ENCODE results near the gene CKB. TPM values are rescaled to one million over a fixed set of nuclear protein-coding genes. Genes with fewer than 3 reads are reported as not detected.

The CKB gene
- total RNA-seq, 1 experiment from 2014 or later = 611 TPM

DNA sequence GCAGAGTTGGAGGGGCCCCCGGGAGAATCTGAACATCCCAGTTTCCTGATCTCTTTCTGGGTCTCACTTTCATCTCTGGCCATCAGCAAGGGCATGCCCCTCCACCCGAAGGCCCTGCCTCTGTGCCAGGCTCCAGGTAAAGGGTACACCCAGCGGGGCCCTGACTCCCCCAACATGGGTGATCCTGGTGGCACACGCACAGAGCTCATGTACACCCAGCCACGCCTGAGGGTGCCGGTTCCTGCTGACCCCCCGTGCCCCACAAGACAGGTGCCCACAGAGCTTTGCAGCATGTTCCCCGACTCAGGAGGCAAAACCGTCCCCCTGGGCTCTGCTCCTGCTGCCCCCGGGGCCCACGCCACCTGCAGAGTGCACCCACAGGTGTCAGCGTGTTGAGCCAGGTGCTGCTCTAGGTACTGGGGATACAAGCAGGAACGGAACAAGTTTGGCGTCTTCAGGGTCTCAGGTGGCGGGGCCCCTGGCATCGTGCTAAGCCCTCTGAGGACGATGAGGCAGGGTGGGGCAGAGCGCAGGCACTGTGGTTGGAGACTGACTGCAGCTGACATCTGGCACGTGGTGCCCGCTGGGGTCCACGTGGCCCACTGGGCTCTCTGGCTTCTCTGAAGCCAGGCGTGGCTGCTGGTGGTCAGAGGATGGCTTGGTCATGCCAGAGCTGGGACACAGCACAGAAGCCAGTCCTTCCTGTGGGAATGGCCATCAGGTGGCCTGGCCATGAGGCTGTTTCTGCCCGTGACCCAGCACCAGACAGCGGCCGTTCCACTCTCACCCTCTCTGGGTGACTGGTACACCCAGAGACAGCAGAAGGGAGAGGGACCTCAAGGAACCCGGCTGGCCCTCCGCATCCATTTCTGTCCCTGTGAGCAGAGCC lies 26.1 kb upstream of the CKB start:
- intact Hi-C loops (cut with micrococcal nuclease; ENCODE audit: unreplicated experiment) = no loop called here
- H3K9me3 Mint-ChIP-seq (ENCODE audit: unreplicated experiment) = no peaks in the 10 kb centered on the region
- no peaks in the 10 kb centered on the region for H3K4me1 ChIP-seq
- TF ChIP-seq, protein P1, sequence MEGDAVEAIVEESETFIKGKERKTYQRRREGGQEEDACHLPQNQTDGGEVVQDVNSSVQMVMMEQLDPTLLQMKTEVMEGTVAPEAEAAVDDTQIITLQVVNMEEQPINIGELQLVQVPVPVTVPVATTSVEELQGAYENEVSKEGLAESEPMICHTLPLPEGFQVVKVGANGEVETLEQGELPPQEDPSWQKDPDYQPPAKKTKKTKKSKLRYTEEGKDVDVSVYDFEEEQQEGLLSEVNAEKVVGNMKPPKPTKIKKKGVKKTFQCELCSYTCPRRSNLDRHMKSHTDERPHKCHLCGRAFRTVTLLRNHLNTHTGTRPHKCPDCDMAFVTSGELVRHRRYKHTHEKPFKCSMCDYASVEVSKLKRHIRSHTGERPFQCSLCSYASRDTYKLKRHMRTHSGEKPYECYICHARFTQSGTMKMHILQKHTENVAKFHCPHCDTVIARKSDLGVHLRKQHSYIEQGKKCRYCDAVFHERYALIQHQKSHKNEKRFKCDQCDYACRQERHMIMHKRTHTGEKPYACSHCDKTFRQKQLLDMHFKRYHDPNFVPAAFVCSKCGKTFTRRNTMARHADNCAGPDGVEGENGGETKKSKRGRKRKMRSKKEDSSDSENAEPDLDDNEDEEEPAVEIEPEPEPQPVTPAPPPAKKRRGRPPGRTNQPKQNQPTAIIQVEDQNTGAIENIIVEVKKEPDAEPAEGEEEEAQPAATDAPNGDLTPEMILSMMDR (IDR thresholded peaks at IDR 0.05; ENCODE audit: insufficient read depth in 1 of 2, low read depth in 1 of 2, low read length in 1 of 2, severe bottlenecking in 1 of 2, unreplicated experiment in 1 of 2) = no peak
- no peaks in the 10 kb centered on the region for H3K4me1 Mint-ChIP-seq (ENCODE audit: low read depth, unreplicated experiment)
- H3K27me3 ChIP-seq (replicated peaks; ENCODE audit: control insufficient read depth, insufficient read depth, low read length) = no peaks in the 10 kb centered on the region
- H3K36me3 ChIP-seq (ENCODE audit: control insufficient read depth, insufficient read depth, low read length) = no peaks in the 10 kb centered on the region
- no peaks in the 10 kb centered on the region for H3K27me3 Mint-ChIP-seq (ENCODE audit: insufficient read depth, unreplicated experiment)
- no peak overlapping the region for H3K27ac Mint-ChIP-seq (ENCODE audit: unreplicated experiment)
- no peaks in the 10 kb centered on the region for H3K9me3 ChIP-seq
- no peak overlapping the region for H3K4me3 Mint-ChIP-seq (ENCODE audit: unreplicated experiment)
- POLR2A ChIA-PET = no interaction called here
- DNase-seq = no peak
- H3K36me3 Mint-ChIP-seq (ENCODE audit: insufficient read depth, unreplicated experiment) = peaks cover 5% of the 10 kb centered on the region
- H3K4me3 ChIP-seq (ENCODE audit: low read depth, low read length) = no peak overlapping the region
- CTCF ChIA-PET = interaction anchor here (1.0 kb wide), 1 partner anchor 30 kb away, joined by 4 read pairs; no protein-coding TSS in a partner anchor
- BruUV-seq (replicated peaks) = no TSS peak

DNA sequence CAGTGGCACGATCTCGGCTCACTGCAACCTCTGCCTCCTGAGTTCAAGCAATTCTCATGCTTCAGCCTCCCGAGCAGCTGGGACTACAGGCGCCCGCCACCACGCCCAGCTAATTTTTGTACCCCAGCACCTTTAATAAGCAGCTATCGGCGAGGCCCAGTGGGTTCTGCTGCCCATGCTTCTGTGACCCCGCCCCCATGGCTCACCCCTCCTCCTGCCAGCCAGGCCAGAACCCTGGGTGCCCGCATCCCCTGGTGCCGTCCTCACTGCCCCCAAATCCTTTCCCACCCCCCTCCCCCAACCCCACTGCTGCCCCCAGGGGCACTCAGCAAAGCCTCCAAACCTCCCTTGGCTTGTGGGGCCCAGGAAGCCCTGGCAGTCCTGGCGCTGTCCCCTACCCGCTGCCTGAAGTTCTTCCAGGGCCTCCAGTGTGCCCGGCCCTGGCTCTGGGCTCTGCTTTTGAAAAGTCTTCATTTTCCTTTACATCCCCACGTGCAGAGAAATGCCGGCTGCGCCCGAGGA lies 25.4 kb upstream of the CKB start:
- no peak for DNase-seq
- Mint-ChIP-seq H3K27ac (ENCODE audit: unreplicated experiment) (no peak overlapping the region), H3K27me3 (ENCODE audit: insufficient read depth, unreplicated experiment) (no peaks in the 10 kb centered on the region), H3K36me3 (ENCODE audit: insufficient read depth, unreplicated experiment) (peaks cover 5% of the 10 kb centered on the region), H3K4me3 (ENCODE audit: unreplicated experiment) (no peak overlapping the region), H3K9me3 (ENCODE audit: unreplicated experiment) (no peaks in the 10 kb centered on the region), H3K4me1 (ENCODE audit: low read depth, unreplicated experiment) (no peaks in the 10 kb centered on the region)
- TF ChIP-seq, protein P1 (IDR thresholded peaks at IDR 0.05; ENCODE audit: insufficient read depth in 1 of 2, low read depth in 1 of 2, low read length in 1 of 2, severe bottlenecking in 1 of 2, unreplicated experiment in 1 of 2) = no peak
- BruUV-seq (replicated peaks) = no TSS peak
- H3K4me3 ChIP-seq (ENCODE audit: low read depth, low read length) = no peak overlapping the region
- H3K36me3 ChIP-seq (ENCODE audit: control insufficient read depth, insufficient read depth, low read length) = no peaks in the 10 kb centered on the region
- no peaks in the 10 kb centered on the region for H3K9me3 ChIP-seq
- H3K4me1 ChIP-seq = no peaks in the 10 kb centered on the region
- H3K27me3 ChIP-seq (replicated peaks; ENCODE audit: control insufficient read depth, insufficient read depth, low read length) = no peaks in the 10 kb centered on the region
- intact Hi-C loops (cut with micrococcal nuclease; ENCODE audit: unreplicated experiment) = no loop called here
- POLR2A ChIA-PET = no interaction called here
- CTCF ChIA-PET = interaction anchor here (2.0 to 3.6 kb wide), 2 partner anchors 20 to 30 kb away, joined by 6 to 49 read pairs; partner anchors contain the start of gene TRMT61A

DNA sequence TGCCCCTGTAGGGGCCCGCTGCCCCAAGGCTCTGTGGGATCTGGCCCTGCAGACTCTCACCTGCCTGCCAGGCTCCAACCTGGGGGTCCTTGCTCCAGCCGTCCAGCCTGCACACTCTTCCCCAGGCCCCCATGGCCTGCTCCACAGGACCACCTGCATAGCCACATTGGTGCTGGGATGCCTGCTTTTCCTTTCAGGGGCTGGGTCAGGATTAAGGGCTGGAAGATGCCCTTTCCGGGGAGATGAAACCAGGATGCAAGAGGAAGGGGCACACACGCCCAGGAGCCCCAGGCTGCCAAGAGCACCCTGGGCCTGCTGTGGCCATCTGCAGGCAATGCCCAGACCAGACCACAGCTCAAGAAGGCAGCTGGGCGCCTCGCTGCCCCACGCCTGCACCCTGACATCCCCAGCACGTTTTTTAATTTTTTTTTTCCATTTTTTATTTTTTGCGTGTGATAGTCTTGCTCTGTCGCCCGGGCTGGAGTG lies 24.9 kb upstream of the CKB start:
- intact Hi-C loops (cut with micrococcal nuclease; ENCODE audit: unreplicated experiment) = no loop called here
- no peak overlapping the region for H3K4me3 Mint-ChIP-seq (ENCODE audit: unreplicated experiment)
- no peaks in the 10 kb centered on the region for H3K9me3 ChIP-seq
- no peak overlapping the region for H3K4me3 ChIP-seq (ENCODE audit: low read depth, low read length)
- H3K4me1 Mint-ChIP-seq (ENCODE audit: low read depth, unreplicated experiment) = no peaks in the 10 kb centered on the region
- H3K9me3 Mint-ChIP-seq (ENCODE audit: unreplicated experiment) = no peaks in the 10 kb centered on the region
- H3K27me3 ChIP-seq (replicated peaks; ENCODE audit: control insufficient read depth, insufficient read depth, low read length) = no peaks in the 10 kb centered on the region
- H3K4me1 ChIP-seq = peaks cover 4% of the 10 kb centered on the region
- POLR2A ChIA-PET = no interaction called here
- H3K27me3 Mint-ChIP-seq (ENCODE audit: insufficient read depth, unreplicated experiment) = no peaks in the 10 kb centered on the region
- no TSS peak for BruUV-seq (replicated peaks)
- TF ChIP-seq, protein P1 (IDR thresholded peaks at IDR 0.05; ENCODE audit: insufficient read depth in 1 of 2, low read depth in 1 of 2, low read length in 1 of 2, severe bottlenecking in 1 of 2, unreplicated experiment in 1 of 2) = no peak
- no peak for DNase-seq
- H3K36me3 Mint-ChIP-seq (ENCODE audit: insufficient read depth, unreplicated experiment) = peaks cover 5% of the 10 kb centered on the region
- no peaks in the 10 kb centered on the region for H3K36me3 ChIP-seq (ENCODE audit: control insufficient read depth, insufficient read depth, low read length)
- CTCF ChIA-PET = interaction anchor here (0.6 to 3.6 kb wide), 7 partner anchors 12 to 639 kb away, joined by 3 to 49 read pairs (median 3); partner anchors contain the start of gene TRMT61A
- no peak overlapping the region for H3K27ac Mint-ChIP-seq (ENCODE audit: unreplicated experiment)

Measured in Caco-2 (cell line).